GM19463 (cell line): ENCODE measurements around the gene RUFY1.

Experiments
- ATAC-seq: cut with Tn5 transposase; IDR thresholded peaks from one replicate; pipeline ENCODE4 v1.9.1; 2021; ENCODE audit warnings: mild to moderate bottlenecking, moderate library complexity; ENCODE audit not compliant: unreplicated experiment

The RUFY1 gene

DNA sequence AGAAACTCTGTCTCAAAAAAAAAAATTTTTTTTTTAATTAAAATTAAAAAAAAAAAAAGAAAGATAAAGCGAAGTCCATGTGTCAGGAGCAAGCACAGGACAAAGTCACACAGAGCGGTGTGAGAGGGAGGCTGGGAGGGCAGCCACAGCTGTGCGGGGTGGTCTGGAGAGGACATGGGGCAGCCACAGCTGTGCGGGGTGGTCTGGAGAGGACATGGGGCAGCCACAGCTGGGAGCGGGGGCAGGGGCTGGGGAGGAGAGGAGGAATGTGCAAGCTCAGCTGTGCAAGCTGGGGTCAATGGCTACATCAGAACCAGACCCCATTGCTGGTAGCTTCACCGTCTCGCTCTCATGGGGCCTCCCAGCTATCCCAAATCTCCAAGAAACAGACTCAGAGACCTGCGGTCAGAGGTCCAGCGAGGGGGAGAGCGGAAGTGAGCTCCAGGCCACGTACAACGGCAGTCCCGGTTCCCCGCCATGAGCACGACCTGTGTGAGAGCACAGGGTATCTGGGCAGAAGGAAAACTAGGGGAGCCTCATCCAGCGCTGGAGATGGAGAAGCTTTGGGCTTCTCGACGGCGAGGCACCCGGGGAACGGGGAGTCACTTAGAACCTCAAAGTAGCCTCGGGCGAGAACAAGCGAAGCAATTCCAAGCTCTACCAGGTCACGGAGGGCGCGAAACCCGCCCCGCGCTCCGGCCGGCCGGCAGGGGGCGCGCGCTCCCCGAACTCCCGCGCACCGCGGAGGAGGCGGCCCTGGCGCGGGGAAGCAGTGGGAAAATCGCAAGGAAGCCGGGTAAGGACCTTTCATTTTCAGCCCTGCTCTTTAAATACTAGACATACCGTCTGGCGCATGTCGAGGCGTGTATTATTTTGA is 107.2 kb downstream of the RUFY1 start:
- ATAC-seq, result peak; percentile 90

DNA sequence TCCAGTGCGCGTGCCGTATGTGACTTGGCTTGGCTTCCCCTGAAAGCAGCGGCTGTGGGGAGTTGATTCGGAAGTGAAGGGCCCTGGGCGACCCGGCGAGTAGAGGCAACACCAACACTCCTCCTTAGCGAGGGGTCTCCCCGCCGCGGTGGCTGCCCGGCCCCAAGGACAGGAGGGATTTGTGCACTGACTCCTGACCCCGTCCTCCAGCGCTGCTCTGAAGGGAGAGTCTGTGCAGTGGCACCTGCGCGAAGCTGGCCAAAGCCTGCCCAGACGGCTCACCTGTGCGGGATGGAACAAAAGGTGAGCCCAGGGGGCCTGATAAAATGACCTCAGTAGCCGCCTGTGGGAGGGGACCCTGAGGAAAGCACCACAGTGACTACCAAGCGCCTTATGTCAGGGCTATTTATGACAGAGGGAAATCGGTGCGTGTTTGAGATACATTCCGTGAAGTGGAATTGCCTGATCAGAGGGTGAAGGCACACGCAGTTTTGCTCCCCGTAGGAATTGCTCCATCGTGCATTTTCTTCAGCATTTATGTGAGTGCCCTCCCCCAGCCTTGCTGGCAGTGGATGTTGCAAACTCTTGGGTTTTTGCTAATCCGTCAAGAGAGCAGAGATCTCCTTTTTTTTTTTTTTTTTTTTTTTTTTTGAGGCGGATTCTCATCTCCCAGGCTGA is 108.0 kb downstream of the RUFY1 start:
- peak; percentile 61 for ATAC-seq
